IPS DF 4.7 (cell line): ENCODE results near the gene GAPT.

ENCODE experiments used
- DNase-seq: peaks from one replicate; pipeline ENCODE4 v3.0.0-alpha.2; 2013; ENCODE audit warnings: low spot score; ENCODE audit errors: extremely low read depth

Gene GAPT

DNA sequence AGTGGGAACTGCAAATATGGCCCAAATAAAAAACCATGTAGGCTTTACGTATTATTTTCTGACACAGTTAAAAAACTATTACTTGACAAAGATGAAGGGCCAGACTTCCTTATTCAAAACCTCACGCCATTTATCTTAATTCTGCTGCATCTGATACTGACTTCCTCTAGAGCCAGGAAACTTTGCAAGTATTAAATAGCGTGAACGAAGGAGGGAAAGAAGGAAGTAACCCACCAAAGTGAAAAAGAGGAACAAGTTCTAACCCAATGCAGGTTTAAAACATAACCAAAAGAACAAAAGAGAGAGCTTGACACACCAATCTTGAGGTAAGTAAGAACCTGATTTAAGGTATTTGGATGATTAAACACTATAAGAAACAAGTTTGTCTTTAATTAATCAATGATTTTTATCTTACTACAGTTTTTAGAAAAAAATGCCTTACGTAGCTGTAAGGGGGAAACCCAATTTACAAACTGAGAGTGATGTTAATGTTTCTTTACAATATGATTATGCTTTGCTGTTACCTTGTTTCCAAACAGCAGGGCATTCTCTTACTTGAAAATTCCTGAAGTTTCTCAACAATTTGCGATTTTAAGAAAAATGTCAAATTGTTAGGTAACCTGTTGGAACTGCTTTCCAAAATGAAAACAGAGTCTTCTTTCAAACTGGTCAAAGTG, at the start of gene GAPT:
GAPT (plus strand) TSS at position 220 of the 677 bp plus-strand sequence. CDS start 3,102 bp downstream, outside the sequence.
- DNase-seq = no peak

DNA sequence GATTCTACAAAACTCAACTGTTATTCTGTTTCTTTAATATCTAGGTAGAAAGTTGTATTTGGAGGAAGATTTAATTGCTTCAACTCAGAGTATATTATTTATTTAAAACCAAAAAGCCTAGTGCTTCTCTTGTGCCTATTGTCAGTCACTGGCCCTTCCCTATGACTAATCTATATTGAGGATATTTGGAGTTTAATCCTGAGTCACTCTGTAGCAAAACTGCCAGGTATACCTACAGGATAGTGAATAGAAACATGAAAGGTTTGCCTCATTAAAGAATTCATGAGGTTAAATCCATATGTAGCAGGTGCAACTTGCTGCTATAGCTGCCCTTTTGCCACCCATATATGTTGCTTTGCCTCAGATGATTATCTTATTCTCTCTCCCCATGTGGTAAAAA, 46.4 kb upstream of the GAPT start:
- no peak for DNase-seq

DNA sequence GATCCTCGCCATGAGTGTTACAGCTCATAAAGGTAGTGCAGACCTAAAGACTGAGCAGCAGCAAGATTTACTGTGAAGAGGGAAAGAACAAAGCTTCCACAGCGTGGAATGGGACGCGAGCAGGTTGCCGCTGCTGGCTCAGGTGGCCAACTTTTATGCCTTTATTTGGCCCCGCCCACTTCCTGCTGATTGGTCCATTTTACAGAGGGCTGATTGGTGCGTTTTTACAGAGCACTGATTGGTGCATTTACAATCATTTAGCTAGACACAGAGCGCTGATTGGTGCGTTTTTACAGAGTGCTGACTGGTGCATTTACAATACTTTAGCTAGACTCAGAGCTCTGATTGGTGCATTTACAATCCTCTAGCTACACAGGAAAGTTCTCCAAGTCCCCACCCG, 45.2 kb upstream of the GAPT start:
- DNase-seq = no peak

DNA sequence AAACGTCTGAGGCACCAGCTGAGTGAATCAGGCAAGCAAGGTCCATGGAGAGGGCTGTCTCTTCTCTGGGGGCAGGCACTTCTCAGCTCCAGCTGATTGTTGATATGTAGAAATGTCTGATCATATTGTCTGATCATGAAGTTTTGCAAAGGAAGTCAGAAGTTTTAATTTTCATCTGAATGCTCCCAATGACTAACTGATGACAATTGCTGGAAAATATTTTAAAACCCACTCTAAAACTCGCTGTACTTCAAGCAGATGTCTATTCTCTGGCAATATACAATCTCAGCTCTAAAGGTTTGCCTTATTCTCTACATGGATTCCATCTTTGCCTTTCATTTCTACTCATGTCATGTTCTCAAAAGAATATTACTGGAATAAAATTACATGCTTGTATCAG, 44.0 kb upstream of the GAPT start:
- DNase-seq = no peak

DNA sequence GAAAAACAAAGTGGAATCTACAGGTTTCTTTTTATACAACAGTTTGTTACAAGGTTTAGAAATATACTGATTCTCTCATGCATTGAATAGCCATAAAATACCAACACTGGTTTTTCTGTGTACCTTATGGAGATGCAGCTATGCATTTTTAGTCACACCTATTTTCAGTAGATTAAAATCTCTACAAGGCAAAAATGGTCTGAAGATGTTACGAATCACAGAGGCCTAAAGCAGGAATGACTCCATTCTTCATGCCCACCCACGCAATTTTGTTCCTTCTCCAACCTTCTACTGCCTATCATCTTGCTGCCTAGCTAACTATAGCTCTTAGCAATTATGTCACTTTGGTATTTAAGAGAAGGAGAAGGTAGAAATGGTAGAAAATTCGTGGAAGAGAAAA, 41.2 kb upstream of the GAPT start:
- no peak for DNase-seq

DNA sequence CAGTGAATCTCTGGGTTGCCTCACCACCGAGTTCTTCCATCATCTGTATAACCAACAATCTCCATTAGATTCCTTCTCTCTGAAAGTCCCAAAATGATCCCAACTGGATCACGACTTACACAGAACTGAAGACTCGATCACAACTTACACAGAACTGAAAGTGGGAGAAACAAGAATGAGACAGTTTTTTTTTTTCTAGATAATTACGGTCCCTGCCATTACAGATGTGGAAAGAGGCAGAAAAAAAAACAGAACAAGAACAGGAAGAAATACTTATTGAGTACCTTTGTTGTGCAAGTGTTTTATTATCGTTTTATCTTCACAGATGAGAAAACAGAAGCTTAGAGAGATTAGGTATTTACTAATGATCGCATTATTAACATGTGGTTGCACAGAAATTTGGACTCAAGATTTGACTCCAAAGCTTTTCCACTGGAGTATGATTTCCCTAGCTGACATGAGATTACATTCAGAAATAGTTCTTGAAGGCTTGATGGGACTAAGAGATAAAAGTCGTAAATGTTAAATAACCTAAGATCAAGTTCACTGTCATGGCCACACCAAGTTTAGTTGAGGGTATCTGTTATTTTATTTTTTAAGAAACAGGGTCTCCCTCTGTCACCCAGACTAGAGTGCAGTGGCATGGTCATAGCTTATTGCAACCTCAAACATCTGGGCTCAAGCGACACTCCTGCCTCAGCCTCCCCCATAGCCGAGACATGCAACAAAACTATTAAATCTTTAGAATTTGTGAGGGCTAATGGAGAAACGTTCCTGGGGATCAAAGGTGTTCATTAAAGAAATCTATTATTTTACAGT, 40.2 kb upstream of the GAPT start:
- DNase-seq = no peak

DNA sequence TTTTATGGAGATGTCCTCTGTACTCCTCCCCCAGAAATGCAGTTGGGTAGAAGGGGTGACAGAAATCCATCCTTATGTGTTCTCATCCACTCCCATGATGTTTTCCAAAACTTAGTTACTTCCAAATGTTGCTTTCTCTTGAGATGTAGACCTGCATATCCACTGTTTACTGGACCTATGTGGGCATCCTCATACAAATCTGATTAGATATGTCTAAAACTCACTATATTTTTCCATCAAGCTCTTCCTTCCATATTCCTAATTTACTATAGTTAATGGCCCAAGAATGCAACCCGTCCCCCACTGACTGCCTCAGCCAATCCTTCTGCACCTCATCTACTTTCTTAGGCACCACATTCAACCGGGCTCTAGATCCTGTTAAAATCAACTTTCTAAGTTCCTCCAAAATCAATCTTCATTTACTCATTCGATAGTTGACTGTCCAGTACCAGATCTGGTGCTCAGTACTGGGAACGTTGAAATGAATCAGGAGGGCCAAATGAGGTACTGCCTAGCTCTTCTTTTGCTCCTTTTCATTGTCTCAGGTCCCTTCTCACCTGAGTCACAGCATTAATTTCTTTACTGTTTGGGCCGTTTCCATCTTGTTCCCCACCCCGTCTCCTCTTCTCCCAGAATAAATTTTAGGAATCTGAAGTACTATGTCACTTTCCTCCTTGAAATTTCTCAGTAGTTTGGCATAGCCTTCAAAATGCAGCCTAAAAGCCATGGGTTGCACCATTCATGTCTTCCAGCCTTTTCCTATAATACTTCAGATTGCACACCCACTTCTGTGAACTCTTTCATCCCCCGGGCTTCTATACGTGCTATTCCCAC, 39.3 kb upstream of the GAPT start:
- no peak for DNase-seq

DNA sequence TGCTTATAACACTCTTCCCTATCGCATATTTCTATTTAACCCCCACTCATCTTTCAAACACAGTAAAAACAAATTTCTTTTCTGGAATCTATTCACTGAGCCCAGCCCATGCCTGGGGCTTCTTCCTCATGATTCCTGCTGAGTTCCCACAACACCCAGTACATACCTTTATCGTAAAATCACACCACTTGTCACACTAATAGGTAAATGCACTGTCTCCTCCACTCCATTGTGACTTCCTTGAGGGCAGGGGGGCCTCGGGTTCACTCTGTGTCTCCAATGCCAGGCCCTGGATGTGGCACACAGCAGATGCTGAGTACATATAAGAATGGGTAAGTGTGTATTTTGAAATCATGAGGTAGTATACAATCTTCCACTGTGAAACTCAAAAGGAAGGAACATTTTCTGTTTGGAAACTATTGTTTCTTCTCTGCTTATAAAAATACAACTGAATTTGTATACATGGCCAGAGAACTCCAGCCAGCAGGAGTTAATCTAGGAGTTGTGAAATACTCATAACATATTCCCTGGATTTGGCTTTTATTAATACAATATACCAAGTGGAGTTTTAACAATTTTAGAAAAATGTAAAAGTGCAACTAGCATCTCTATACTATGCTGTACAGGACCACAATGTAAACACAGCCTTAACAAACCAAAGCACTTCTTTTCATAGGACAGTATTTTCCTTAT, 38.5 kb upstream of the GAPT start:
- DNase-seq = no peak

DNA sequence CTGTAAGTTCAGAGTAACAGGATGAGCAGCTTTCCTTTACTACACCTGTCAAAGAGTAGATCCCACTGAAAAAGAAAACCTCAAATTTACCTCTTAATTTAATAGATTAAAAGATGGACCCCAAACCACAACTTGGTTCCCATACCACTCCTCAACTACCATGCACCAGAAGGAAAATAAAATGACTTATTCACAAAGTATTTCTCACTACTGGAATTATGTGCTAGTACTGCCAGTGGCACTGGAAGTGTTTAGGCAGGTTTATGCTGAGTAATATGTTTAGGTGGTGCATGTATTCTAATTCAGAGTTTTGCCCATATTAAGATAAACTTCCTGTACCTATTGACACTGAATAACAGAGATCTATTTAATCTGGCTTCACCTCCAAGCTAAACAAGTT, 37.9 kb upstream of the GAPT start:
- no peak for DNase-seq

DNA sequence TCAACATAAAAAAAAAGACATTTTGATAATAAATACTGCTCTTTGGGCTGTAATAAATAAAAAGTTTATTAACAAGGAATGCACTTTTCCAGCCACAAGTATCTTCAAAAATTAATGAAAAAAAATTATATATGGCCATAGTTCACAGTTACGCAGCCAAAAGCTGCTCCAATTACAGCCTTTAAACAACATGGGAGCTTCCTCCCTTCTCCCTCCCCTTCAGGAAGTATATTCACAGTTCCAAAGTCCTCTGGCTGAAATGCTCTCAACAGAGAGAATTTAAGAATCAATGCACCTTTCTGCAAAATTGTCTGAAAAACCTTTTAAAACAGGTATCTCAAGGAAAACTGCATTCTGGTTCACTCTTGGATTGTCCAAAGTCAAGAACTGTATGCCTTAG, 37.2 kb upstream of the GAPT start:
- DNase-seq = no peak

DNA sequence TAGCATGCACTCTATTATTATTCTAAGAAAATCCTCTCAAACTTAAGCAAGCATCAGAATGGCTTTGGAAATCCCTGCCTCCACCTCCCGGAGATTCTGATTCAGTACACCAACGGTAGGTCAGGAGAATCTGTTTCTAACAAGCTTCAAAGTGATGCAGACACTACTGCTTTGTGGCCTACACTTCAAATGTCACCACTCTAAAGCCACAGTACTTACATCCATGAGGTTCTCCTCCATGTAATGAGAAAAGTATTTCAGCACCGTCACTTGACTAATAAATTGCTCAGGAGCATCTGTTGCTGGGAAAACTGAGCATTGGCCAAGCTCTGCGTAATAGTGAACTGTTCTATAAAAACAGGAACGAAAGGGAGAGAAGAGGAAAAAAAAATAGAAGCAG, 36.2 kb upstream of the GAPT start:
- DNase-seq = no peak

DNA sequence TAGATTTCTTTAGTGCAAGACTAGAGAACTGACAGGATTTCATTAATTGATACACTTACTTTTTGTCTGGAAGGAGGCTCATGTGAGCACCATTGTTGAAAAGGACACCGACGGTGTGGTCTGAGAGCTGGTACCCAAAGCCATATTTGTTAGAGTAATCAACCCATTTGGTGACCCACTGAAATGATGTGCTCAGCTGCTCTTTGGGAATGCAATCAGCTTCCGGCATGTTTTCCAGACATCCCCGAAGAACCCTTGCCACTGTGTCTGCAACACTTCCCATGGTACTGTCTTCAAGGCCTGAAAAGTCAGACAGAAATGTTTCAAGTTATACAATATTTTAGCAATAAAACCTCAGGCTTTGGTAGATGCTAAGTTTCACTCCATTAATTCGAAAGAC, 35.8 kb upstream of the GAPT start:
- DNase-seq = no peak

DNA sequence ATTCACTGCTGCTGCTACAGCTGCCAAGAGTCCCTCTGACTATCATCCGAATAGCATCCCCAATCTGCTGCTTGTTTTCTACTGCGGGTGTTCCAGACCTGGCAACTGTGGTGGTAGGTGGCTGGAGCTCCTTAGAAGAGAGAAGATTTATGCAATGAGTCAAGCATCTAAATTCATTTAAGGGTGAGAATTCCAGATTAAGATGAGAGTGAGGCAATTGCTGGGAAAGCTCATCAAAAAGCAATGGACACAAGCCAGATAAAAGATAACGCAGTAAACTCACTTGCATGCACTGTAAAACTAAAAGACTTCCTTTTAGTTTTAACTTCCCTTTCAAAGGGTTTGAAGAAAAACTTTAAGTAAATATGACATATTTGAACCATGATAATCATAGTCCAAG, 35.2 kb upstream of the GAPT start:
- no peak for DNase-seq

DNA sequence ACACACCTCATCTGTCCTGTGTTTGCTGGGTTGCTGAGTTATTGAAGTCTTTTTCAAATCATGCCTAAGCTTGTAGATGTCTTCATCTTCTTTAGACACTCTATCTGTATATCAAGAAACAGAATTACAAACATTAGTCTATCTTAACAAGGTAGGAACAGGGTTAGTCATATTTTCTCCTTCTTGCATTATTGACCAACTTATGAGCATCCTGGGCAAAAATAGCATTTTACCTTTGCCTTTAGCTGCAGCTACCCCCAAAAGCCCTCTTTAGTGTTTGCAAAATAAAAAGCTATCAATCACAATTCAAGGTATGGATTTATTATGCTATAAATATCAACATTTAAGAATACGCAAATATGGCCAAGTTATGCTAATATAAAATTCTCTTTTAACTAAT, 34.7 kb upstream of the GAPT start:
- DNase-seq = no peak

DNA sequence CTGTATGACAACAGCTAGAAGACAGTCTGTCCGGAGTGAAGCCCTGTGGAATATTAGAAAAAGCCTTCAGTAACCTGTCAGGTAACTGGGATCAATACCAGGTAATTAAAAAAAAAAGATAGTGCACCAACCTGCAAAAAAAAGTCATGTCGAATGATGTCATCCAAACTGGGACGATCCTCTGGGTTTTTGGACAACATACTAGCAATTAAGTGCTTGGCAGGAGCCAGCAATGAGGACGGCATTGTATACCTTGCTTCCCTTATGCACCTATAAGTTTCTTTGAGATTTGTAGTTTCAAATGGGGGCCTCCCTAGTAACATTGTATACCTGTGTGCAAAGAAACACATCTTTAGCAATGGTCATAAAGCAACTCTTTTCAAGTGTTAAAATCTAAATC, 34.2 kb upstream of the GAPT start:
- no peak for DNase-seq

DNA sequence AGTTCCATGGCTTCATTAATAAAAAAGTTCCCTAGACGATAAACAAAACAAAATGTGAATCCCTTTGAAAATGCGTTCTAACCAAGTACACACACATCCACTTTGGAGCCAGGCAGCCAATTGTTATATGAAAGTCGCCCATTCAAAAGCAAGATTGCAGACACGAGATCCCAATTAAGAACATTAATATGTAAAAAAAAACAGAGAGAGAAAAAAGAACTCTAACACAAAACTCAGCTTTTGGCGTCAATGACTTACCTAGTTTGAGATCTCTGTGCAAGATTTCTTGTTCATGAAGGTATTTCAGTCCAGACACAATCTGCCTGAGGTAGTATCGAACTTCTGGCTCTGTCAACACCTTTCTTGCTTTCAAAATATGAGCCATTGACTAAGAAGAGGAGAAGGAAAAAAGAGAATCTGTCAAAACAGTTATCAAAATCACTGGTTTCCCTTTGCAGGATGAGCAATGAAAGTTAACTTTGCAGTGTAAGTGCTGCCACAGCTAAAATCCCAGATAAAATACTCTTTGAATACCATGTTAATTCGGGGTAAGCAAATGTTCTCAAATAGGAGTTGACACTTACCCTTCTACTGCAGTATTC, 33.0 kb upstream of the GAPT start:
- no peak for DNase-seq

DNA sequence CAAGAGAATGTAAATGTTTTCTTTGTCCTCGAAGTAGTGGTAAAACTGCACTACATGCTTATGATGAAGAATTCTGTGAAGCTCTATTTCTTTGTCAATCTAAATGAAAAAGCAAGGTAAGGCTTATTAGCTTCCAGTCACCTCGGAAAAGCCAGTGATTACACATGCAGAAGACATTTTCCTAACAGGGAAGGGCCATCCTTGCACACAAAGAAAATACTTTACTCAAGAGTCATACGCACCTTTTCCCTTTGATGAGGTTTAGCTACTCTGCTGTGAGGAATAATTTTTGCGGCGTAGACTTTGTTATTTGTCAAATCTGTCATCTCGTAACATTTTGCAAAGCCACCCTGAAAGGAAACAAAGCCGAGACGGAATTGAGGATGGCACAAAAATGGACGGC, 32.5 kb upstream of the GAPT start:
- no peak for DNase-seq

DNA sequence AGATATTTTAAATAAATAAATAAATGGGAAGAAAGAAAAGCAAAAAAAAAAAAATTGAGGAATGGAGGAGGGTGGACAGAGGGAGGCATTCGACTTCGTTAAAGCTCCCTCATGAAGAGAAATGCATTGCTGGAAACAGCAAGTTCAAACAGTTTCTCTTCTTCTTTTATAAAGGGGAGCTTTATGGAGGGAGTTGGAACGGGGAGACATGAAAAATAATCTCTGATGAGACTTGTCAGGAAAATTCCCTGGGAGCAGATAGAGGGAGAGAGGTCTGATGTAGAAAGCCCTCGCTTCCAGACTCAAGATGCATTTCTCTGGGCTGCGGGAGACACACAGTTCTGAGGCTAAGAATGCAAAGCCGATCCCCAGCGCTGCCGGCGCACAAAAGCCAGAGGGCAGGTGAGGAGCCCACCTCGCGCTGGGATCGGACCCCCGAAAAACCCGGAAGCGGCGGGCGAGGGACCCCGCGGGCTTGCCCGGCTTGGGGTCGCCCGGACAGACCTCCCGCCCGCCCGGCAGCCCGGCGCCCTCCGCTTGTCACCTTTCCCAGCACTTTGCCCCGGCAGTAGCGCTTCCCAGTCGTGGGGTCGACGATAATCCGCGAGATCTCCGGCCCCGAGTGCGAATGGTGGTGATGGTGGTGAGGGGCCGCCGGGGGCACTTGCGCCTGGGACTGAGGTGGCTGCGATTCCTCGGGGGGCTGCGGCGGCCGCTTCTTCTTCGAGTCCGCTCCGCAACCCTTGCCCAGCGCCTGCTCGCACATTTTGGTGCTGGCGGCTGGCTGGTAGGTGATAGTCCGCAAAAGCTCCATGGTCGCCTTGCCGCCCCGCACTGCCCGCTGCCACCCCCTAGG, 31.9 kb upstream of the GAPT start:
- no peak for DNase-seq

DNA sequence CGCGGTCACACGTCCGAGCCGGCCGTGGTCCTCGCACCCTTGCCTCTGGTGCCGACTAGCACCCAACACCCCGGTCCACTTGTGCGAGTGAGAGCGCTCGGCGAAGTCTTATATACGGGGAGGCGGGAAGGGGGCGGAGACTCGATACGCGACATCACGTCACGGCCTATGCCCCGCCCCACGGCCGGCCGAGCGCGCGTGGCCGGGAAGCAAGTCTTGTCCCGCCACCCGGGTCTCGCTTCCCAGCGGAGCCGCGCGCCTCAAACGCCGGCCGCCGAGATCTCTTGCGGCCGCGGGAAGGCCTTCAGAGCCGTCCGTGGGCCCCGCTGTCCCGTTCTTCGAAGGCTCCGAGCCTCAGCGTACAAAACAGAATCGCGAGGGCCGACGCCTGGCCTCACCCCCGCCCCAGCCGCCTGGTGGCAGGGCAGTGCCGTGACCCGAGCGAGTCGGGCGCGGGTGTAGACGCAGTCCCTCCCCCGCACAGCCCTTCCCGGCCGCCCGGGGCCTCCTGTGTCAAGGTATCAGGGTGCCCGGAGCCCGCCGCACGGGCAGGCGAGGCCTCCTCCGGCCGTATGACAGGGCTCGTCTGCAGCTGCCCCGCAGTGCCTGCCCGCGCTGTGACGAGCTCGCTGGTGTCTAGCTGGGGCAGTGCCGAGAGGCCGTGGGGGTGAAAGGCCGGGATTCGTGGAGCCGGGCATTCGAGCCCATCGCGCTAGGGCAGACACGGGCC, 31.1 kb upstream of the GAPT start, which contains the start of gene PLK2:
PLK2 (minus strand) TSS at position 85 of the 730 bp plus-strand sequence. CDS start 127 bp downstream, outside the sequence.
- no peak for DNase-seq
